Fibroblast of peridontal ligament (primary cell): ENCODE data around the gene ZNG1A.
"Not testable (repeated sequence)": the region's sequence is repeated elsewhere in the genome, so short reads cannot be mapped to it uniquely, and the experiment has no call there.

Experiments
- DNase-seq: peaks from one replicate; pipeline ENCODE4 v3.0.0-alpha.2; 2010; ENCODE audit errors: extremely low read depth

Gene ZNG1A

DNA sequence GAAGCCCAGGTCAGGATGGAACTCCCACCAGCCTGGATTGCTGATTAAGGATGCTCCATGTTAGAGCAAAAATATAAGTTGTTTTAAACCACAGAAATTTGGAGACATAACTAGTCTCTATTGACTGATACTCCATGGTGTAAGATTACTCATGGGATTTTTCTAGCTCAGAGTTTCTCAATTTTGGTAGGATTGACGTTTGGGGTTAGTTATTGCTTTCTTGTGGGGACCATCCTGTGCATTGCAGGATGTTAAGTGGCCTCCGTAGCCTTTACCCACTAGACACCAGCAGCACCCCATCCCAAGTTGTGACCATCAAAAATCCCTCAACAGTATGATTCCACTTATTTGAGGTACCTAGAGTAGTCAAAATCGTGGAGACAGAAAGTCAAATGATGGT is 80.1 kb downstream of the ZNG1A start:
- not testable (repeated sequence) for DNase-seq

DNA sequence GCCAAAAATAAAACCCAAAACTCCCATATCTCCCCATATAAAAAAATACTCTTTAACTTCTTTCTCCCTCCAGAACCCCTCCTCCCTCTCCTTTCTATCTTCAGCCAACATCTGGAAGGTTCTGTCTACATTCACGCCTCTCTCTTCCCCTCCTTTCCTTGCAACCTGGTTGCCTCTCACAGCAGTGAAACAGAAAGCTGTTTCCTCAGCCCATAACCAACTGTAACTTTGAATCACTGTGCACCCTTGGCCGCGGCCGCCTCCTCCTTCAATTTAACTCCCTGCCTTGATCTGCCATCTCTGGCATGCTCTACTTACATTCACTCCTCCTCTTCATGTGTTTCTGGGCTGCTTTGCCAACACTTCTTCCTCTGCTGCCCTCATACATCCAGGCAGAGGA is 83.9 kb downstream of the ZNG1A start:
- not testable (repeated sequence) for DNase-seq

DNA sequence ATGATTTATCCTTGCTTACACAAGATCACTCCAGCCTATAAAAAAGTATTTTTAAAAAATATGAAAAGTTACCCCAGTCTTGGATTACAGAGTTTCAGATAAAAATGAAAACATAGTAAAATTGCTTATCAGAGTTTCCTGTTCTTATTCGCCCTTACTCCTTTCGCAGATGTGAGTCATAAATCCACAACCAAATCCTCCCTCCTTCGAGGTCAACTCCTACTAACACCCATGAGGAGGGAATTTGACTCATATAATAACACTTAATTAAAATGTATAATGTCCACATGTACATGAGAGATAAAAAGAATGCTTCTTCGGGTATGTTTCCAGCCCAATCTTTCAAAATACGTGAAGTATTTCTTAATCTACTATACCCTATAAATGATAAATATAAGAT is 84.5 kb downstream of the ZNG1A start:
- not testable (repeated sequence) for DNase-seq

DNA sequence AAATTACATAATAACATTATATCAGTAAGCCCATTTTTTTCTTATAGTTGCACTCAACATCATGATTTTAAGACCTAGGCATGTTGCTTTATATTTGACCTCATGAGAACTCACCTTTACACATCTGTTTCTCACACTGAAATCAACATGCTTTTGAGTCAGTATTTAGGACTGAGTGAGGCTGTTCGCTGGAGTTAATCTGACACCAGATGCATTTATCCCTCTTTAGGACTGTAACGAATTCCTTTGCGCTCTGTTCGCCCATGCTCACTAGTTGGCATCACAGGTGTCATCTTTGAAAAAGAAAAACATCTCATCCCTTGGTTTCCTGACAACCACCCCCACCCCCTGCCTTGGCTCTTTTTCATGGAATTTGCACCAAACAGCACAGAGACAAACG is 84.9 kb downstream of the ZNG1A start:
- DNase-seq: not testable (repeated sequence)

DNA sequence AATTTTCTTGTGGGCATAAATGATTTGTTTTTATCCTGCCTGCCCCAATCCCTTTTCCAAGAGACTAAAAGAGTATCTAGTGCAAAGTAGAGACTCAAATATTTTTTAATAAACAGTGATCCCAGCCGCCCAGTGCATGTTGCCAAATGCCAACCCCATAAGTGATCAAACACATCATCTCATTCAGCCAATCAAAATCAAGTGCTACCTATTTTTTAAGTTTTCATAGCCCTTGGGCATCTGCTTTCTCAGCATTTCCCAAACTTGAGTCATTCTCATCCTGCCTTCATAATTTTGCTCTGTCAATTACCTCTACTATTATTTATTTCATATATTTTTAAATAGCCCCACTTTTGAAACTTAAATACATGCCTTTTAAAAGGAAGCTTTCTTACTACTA is 88.0 kb downstream of the ZNG1A start:
- DNase-seq: not testable (repeated sequence)

DNA sequence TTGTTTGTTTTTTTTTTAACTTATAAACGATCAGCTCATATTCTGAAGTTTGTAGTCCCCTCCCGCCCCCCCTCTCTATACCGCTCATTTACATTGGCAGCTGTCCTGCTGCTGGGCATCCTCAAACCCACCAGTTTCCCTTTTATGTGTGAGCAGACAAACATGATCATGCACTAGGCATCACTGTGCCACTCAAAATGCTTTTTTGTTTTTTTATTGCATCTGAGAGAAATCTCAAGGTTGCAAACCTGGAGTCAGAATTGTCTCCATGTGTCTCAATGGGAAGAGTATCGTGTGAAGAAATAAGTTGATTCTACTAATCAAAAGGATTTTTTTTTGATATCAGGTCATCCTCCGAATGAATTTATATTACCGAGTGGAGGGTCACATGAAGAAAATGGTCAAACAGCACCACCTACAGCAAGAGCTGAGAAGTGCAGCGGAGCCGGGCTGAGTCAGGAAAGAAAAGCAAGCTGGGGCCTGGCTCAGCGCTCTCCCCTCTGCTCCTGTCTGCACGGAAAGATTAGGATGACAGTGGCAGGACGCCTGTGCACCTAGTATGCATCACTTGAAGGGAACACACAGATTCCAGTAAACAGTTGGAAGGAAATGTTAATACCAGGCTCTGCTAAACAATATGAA is 90.3 kb downstream of the ZNG1A start:
- DNase-seq: not testable (repeated sequence)

DNA sequence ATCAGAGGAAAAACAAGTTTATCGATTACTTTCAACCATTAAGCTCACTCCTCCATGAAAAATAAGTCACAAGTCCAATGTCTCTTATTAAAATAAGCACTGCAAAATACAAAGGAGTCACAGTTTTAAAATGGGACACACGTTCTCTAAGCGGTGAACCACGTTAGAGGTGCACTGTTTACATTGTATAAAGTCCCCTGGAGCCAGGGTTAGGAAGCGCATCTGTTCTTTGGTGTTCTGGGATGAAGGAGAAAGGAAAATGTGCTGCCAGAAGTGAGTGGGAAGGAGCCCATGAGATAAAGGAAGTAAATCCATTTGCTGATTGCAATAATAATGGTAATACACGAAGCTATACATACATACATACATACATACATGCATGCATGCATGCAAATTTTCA is 91.0 kb downstream of the ZNG1A start:
- DNase-seq: not testable (repeated sequence)

DNA sequence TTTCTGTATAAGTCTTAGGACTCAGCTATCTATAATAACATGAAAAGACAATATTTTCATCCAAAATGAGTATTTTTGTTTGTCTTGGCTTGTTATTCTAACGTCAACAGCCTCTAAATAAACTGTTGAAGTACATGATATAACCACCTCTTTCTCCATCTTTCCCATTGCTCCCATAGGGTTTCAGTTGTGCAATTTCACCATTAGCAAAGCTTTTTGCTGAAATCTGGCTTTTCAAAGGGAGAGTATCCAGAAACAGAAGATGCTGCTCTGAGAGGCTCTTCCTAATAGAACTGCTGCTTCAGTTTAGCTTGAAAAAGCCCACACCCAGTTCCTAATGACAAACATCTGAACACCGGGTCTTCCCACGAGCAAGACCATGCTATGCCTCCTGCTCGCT is 91.8 kb downstream of the ZNG1A start:
- not testable (repeated sequence) for DNase-seq

DNA sequence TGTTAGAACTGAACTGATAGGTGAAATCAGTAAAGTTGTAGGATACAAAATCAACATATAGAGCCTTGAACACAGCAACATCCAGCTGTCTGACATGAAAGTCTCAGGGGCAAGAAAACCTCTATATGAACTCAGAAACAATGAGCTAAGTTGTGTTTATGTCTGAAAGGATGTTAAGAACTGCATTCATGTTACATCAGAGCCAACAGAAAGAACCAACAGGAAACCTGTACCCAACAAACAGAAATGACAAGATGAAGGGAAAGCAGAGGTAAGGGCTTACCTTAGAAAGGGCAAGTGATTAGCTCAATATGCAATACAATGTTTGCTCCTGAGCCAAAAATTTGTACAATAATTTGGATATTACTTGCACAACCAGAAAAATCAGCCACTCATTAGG is 92.2 kb downstream of the ZNG1A start:
- DNase-seq: not testable (repeated sequence)

DNA sequence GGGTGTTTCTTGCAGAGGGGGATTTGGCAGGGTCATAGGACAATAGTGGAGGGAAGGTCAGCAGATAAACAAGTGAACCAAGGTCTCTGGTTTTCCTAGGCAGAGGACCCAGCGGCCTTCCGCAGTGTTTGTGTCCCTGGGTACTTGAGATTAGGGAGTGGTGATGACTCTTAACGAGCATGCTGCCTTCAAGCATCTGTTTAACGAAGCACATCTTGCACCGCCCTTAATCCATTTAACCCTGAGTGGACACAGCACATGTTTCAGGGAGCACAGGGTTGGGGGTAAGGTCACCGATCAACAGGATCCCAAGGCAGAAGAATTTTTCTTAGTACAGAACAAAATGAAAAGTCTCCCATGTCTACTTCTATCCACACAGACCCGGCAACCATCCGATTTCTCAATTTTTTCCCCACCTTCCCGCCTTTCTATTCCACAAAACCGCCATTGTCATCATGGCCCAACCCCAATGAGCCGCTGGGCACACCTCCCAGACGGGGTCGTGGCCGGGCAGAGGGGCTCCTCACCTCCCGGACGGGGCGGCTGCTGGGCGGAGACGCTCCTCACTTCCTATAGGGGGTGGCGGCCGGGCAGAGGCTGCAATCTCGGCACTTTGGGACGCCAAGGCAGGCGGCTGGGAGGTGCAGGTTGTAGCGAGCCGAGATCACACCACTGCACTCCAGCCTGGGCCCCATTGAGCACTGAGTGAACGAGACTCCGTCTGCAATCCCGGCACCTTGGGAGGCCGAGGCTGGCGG is 95.7 kb downstream of the ZNG1A start:
- DNase-seq: not testable (repeated sequence)

DNA sequence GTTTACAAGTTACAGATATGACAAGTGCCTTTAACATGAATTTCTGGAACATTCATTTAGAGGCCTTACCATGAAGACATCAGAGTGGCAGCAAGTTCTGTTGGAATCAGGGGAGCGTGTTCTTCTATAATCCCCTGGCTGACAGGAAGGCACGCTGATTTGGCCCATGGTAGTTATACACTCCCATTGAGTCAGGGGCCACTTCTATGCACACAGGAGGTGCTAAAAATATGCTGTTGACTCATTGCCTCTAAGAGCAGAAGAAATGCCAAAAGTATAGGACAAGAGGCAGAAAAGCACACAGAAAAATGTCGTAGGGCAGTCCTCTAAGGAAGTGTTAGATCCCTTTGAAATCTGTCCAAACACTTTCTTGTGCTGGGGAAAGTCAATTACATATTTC is 100.5 kb downstream of the ZNG1A start:
- not testable (repeated sequence) for DNase-seq

DNA sequence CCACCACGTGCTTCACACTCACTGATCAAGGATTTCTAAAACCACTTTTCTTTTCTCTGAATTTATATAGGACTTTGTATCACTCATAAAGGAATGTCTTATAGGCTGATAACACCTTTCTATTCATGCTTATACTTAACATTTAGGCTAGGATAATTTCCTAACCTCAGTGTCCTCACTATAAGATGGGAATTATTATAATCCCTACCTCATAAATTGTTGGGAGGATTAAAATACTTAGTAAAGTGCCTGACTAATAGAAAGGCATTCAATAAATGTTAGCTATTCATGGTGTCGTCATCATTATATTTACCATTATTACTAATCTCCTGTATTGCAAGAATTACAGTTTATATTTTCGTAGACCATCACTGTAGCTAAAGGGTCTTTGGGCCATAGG is 102.5 kb downstream of the ZNG1A start:
- DNase-seq: not testable (repeated sequence)

DNA sequence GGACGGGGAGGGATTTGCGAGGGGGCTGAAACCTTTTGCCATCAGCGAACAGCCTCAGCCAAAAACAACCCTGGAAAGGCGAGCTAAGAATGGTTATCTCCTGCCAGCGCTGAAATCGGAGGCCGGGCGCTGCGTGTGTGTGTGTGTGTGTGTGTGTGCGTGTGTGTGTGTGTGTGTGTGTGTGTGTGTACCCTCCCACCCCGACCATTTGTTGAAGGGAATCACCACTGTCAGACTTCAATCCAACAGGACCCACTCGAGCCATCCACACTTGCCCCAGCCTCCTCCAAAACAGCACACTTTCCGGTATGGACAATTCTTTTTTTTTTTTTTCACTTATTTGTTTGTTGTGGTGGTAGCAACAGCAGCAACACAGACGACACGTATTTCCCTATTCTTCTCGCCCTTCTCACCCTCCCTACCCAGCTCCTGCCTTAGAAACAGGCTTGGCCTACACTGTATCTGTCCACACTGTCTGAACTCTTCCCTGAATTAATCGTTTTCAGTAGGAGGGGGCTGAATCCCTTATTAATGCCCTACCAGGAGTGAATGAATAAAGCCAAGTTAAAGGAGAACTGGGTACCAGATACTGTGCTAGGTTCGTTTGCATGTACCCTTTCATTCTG is 104.8 kb downstream of the ZNG1A start:
- not testable (repeated sequence) for DNase-seq

DNA sequence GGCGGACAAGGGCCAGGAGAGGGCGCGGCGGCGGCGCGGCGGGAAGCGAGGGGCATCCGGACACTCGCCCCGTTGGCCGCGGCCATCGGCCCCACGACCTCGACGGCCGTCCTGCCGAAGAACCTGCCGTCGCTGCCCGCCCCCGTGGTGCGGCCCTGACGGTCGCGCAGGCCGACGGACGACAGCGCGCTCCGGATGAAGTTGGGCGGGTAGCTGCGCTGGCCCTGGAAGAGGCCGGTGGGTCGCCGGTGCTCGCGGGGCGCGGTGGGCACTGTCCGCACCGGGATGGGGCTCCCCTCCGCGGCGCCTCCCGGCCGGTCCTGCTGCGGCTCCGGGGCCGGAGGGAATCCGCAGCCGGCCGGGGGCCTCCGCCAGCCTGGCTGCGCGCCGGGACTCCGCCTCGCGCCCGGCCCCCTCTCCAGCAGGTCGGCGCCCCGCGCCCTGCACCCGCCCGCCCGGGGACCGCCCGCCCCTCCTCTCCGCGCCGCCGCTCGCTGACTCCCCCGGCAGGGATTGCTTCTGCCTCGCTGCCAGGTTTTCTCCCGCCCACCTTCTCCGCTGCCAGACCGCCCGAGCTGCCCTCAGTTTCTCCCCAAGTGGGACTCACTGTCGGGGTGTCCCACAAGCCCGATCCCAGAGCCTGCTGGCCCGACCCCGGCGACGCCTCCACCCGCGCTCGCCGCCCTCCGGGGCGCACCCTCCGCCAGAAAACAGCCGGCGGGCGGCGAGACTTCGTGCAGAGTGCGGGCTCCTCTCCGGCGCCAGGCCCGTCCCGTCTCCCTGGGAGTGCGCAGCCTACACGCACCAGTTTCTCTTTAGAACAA is 105.6 kb downstream of the ZNG1A start:
- DNase-seq: peak; percentile 10
